Putamen (tissue), 1 donor: Measurements from ENCODE around the gene RABGAP1L.
"Not testable (repeated sequence)": the region's sequence is repeated elsewhere in the genome, so short reads cannot be mapped to it uniquely, and the experiment has no call there.

Source experiments
- DNase-seq: peaks from one replicate; pipeline ENCODE4 v3.0.0-alpha.2; 2016; ENCODE audit warnings: low spot score

The RABGAP1L gene

GRCh38 chr1:174874331-174875053, 715.2 kb downstream of the RABGAP1L start:
- DNase-seq: no peak

DNA sequence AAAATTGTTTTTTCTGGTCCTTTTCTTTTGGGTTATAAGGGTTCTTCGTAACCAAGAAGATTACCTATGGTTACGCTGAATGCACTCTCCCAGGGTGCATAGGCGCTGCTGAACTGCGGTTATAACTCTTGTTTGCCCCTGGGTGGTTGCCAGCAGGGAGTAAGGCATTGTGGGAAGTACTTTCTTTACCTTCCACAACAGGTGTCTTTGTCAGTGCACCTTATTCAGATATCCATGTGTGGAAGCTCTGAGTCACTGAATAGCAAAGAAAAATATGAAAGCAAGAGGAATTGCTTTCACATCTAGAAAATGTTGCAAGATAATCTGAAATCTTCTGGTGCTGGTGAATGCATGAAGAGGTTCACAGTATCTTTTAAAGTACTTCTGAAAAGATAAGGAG, 716.0 kb downstream of the RABGAP1L start:
- no peak for DNase-seq

GRCh38 chr1:174877208-174877673, 717.9 kb downstream of the RABGAP1L start:
- no peak for DNase-seq

DNA sequence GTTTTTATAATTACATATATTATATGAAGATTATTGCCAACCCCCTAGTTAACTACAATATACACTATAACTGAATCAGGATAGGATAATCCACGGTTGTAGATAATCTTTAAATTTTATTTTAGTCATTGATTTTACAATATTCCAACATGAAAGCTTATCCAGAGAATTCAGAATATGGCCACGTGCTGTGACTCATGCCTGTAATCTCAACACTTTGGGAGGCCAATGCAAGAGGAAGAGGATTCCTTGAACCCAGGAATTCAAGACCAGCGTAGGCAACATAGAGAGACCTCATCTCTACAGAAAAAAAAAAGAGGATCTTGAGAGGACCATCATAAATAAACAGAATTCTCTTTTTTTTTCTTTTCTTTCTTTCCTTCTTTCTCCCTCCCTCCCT, 720.9 kb downstream of the RABGAP1L start:
- DNase-seq: no peak

GRCh38 chr1:174883409-174883808, 724.1 kb downstream of the RABGAP1L start:
- no peak for DNase-seq

- DNase-seq: no peak
These were observed 724.7 kb downstream of the RABGAP1L start for GRCh38 chr1:174884038-174884437.

DNA sequence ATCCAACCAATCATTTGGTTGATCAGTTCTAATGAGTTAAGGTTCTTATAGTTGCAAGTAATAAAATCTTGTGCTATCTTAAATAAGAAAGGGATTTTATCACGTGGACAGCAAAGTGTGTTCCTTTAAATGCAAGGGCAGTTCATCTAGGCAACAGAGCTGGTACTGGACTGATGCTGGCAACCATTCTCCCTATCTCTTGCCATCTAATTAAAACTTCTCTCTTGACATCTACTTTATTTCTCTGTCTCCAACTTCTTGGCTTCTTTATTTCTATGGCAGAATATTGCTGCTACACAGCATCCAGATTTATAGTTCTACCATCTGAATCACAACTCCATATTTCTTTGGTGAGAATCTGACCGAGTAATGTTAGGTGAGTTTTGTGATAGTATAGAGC, 725.2 kb downstream of the RABGAP1L start:
- no peak for DNase-seq

DNA sequence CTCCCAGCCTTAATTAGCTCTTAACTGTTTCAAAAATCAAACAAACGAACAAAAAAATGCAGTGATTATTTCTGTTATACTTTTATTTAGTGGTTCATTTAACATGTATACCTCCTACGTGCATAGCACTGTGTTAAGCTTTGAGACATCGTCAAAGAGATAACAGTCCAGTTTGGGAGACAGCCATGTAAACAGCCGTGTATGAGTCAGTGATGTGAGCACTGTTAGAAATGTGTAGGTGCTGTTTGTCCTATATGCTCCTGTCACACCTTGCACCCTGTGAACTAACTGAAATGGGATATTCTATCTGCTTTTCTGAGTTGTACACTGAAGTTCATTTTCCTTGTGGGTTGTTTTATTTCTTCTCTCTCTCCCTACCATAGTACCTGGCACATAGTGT, 730.7 kb downstream of the RABGAP1L start:
- no peak for DNase-seq

GRCh38 chr1:174892016-174892415, 732.7 kb downstream of the RABGAP1L start:
- DNase-seq: no peak

GRCh38 chr1:174894117-174894762, 734.9 kb downstream of the RABGAP1L start:
- DNase-seq: no peak

DNA sequence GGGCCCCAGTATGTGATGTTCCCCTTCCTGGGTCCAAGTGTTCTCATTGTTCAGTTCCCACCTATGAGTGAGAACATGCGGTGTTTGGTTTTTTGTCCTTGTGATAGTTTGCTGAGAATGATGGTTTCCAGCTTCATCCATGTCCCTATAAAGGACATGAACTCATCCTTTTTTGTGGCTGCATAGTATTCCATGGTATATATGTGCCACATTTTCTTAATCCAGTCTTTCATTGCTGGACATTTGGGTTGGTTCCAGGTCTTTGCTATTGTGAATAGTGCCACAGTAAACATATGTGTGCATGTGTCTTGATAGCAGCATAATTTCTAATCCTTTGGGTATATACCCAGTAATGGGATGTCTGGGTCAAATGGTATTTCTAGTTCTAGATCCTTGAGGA, 736.3 kb downstream of the RABGAP1L start:
- not testable (repeated sequence) for DNase-seq

DNA sequence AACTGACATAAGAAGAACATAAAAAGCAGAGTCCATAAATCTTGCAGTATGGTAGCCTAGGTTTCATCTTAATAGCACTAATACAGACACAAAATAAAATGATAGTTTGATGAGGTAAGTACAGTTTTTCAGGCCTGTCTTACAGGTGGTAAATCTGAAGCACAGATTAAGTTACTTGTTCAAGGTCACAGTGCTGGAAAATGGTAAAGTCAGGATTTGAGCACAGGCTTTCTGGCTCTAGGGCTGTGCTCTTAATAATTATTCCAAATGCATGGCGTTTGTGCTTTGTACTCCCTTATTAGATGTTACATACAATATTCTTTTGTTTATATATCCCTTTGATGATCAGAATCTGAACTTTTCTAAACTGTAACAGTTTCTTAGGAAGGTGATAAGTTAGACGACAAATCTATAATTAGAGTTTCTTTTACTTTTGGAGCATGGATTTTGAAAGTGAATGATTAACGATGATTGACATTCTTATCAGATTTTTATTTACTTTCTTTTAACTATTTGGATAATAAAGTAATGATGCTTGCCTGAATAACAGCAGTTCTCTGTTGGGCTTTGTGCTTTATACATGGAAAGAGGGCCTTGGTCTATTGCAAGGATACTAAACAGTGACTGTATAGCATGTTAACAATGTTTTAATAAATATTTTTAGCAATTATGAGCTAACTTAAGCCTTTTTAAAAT, 738.9 kb downstream of the RABGAP1L start:
- DNase-seq: no peak

- DNase-seq: no peak
These were observed 741.0 kb downstream of the RABGAP1L start for GRCh38 chr1:174900317-174900716.

GRCh38 chr1:174902531-174903099, 743.3 kb downstream of the RABGAP1L start:
- no peak for DNase-seq

DNA sequence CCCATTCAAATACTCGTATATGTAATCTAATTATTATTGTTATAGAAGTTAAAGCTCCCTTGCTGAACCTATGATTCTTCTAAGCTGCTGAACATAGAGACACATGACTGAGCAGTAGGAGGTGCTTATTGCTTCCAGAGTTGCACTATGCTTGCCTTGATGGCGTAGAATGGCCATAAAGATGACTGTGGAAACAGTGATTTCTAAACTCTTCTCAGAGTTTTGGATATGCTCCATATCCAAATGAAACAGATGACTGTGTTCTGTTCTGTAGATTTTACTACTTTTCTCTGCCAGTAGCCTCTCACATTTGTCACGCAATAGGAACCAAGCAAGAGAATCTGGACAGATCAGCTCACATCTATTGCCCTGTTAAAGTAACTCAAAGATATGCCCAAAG, 752.3 kb downstream of the RABGAP1L start:
- DNase-seq: no peak

DNA sequence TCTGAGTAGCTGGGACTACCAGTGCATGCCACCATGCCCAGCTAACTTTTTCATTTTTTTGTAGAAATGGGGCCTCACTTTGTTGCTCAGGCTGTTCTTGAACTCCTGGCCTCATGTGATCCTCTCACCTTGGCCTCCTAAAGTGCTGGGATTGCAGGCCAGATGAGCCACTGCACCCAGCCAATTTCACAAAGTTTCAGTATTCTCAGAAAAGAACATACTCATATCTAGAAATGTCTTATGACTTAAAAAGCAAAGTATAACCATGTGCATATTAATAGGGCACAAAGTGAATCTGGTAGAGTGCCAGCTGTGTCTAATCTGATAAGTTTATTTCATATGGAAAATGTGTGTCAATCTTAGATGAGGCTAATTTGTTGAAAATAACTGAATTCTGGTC, 752.9 kb downstream of the RABGAP1L start:
- no peak for DNase-seq

DNA sequence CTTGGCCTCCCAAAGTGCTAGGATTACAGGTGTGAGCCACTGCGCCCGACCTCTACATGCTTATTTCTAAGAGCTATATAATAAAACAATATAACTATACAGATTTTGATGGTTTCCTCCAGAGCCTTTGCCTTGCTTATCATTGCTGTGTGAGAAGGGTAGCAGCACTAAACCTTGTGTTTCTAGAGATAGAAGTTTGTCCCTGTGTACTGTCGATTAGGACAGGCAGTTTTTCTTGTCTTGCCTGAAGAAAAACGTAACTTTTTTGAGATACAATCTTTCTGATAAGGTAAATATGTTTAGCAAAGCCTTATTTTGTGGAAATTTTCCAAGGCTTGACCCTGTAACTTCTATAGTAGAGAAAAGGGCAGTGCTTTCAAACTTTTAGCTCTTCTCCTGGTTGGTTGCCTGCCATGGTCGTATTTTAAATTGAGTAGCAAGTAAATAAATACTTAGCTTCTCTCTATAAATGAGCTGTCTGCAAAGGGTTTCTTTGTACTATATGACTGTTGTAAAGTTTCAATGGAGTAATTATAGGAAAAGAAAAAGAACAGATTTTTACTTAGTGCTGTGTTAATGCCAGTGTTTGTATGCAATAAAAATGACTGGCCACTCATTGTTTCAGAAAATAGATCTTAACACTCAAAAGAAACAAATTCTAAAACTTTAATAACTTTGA, 754.0 kb downstream of the RABGAP1L start:
- no peak for DNase-seq

DNA sequence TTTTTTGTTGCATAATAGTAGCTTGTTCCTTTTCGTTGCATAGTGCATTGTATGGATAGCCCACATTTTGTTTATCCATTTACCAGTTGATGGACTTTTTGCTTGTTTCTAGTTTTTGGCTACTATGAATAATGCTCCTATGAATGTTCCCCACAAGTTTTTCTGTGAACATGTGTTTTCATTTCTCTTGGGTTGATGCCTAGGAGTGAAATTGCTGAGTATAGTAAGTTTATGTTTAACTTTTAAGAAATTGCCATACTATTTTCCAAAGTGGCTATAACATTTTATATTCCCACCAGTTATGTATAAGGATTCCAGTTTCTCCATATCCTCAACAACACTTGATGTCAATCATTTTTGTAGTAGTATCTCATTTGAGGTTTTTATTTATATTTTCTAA, 755.7 kb downstream of the RABGAP1L start:
- DNase-seq: no peak

DNA sequence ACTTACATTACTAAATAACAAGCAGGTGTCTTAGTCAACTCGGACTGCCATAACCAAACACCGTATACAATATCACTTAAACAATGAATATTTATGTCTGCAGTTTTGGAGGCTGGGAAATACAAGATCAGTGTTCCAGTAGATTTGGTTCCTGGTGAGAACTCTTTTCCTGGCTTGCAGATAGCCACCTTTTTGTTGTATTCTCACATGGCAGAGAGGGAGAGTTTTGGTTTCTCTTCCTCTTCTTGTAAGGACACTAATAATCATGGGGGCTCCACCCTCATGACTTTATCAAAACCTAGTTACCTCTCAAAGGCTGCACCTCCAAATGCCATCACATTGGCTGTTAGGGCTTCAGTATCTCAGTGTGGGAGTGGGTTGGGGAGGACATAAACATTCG, 757.5 kb downstream of the RABGAP1L start:
- DNase-seq: no peak

DNA sequence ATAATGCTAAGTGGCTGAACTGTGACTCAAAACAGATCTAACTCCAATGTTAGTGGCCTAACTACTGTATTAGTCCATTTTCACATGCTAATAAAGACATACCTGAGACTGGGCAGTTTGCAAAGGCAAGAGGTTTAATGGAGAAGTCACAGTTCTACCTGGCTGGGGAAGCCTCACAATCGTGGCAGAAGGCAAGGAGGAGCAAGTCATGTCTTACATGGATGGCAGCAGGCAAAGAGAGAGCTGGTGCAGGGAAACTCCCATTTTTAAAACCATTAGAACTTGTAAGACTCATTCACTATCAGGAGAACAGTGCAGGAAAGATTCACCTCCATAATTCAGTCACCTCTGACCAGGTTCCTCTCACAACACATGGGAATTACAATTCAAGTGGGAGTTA, 760.8 kb downstream of the RABGAP1L start:
- no peak for DNase-seq

DNA sequence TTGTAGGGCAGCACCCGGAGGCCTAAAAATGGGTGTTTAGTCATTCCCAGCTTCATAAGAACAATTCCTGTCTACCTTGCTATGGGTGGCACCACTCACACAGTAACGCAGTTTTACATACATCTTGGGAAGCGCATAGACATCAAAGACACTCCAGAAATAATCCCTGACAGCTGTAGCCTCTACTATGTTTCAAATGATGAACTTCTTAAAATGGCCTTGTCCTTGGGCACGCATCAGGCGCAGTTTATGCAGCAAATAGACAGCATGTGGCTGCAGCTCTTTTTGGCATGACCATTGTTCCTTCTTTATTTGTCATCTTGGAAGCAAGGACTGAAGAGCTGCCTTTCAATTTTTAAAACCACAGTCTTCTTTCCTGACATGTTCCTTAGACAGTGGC, 762.8 kb downstream of the RABGAP1L start:
- DNase-seq: no peak

DNA sequence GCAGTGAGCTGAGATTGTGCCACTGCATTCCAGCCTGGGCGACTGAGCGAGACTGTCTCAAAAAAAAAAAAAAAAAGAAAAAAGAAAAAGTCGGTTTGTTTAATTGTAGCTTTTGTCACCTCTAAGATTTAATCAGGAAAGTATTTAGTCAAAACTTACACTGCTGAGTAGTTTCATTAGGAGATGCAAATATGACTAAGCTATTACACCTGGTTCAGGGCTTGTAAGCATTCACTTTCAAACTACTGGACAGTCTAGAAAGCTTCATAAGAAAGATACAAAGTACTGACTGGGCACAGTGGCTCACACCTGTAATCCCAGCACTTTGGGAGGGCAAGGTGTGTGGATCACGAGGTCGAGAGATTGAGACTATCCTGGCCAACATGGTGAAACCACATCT, 764.5 kb downstream of the RABGAP1L start:
- DNase-seq: no peak
